ENCODE measurements around the gene CCNJL. TPM values are rescaled to one million over a fixed set of nuclear protein-coding genes. Genes with fewer than 3 reads are reported as not detected.

The CCNJL gene
- total RNA-seq, 2 experiments from 2014 or later = not detected

GRCh38 chr5:160268121-160268520 lies 44.2 kb downstream of the CCNJL start:
- CTCF ChIA-PET (ENCODE audit: unreplicated experiment) = no interaction called here
- no TSS peak for BruUV-seq (replicated peaks)

GRCh38 chr5:160266752-160267345 lies 45.5 kb downstream of the CCNJL start:
- intact Hi-C loops (cut with micrococcal nuclease; ENCODE audit: unreplicated experiment) = no loop called here
- ChIA-PET CTCF (ENCODE audit: unreplicated experiment) (no interaction called here), POLR2A (no interaction called here)
- no peaks in the 10 kb centered on the region for H3K36me3 ChIP-seq (ENCODE audit: insufficient read depth, low read length)
- H3K4me2 ChIP-seq (ENCODE audit: low read length) = no peak overlapping the region
- H3K4me1 ChIP-seq (ENCODE audit: insufficient read depth, low read length, poor library complexity, severe bottlenecking) = peaks cover 22% of the 10 kb centered on the region
- DNase-seq (ENCODE audit: low spot score) = no peak
- BruUV-seq (replicated peaks) = no TSS peak
- no peak overlapping the region for H2AFZ ChIP-seq (ENCODE audit: low read length)
- H3K4me3 ChIP-seq (ENCODE audit: low read depth, low read length, poor library complexity, severe bottlenecking) = no peak overlapping the region
- no peaks in the 10 kb centered on the region for H3K79me2 ChIP-seq (ENCODE audit: insufficient read depth, low read depth, low read length)
- H3K27ac ChIP-seq (ENCODE audit: low read depth, low read length, poor library complexity, severe bottlenecking) = no peak overlapping the region
- no peaks in the 10 kb centered on the region for H3K9me2 ChIP-seq (ENCODE audit: insufficient read depth, low read length)
- TF ChIP-seq EZH2phosphoT487 (IDR thresholded peaks at IDR 0.05; ENCODE audit: borderline replicate concordance, low read depth, low read length) (no peak), CTCF (conservative IDR thresholded peaks at IDR 0.05; ENCODE audit: low read length) (no peak)
- no peaks in the 10 kb centered on the region for H3K9me3 ChIP-seq (ENCODE audit: low read length)
- no peaks in the 10 kb centered on the region for H4K20me1 ChIP-seq (ENCODE audit: insufficient read depth, low read length)

More at GRCh38 chr5:160268121-160268520, 44.2 kb downstream of the CCNJL start:
- Histone ChIP-seq H3K27ac (ENCODE audit: low read depth, low read length, poor library complexity, severe bottlenecking) (no peak overlapping the region), H3K36me3 (ENCODE audit: insufficient read depth, low read length) (no peaks in the 10 kb centered on the region), H3K4me2 (ENCODE audit: low read length) (no peak overlapping the region), H3K4me1 (ENCODE audit: insufficient read depth, low read length, poor library complexity, severe bottlenecking) (peaks cover 15% of the 10 kb centered on the region), H3K9me2 (ENCODE audit: insufficient read depth, low read length) (no peaks in the 10 kb centered on the region), H3K9me3 (ENCODE audit: low read length) (no peaks in the 10 kb centered on the region), H2AFZ (ENCODE audit: low read length) (no peak overlapping the region), H3K4me3 (ENCODE audit: low read depth, low read length, poor library complexity, severe bottlenecking) (no peak overlapping the region), H4K20me1 (ENCODE audit: insufficient read depth, low read length) (no peaks in the 10 kb centered on the region), H3K79me2 (ENCODE audit: insufficient read depth, low read depth, low read length) (no peaks in the 10 kb centered on the region)
- intact Hi-C loops (cut with micrococcal nuclease; ENCODE audit: unreplicated experiment) = no loop called here
- no peak for DNase-seq (ENCODE audit: low spot score)
- POLR2A ChIA-PET = interaction anchor here (0.6 kb wide), 1 partner anchor 164 kb away, joined by 3 read pairs; no protein-coding TSS in a partner anchor
- TF ChIP-seq CTCF (conservative IDR thresholded peaks at IDR 0.05; ENCODE audit: low read length) (no peak), EZH2phosphoT487 (IDR thresholded peaks at IDR 0.05; ENCODE audit: borderline replicate concordance, low read depth, low read length) (no peak)

- Histone ChIP-seq H4K20me1 (ENCODE audit: insufficient read depth, low read length) (no peaks in the 10 kb centered on the region), H3K9me2 (ENCODE audit: insufficient read depth, low read length) (no peaks in the 10 kb centered on the region), H3K4me2 (ENCODE audit: low read length) (no peak overlapping the region), H3K79me2 (ENCODE audit: insufficient read depth, low read depth, low read length) (no peaks in the 10 kb centered on the region), H3K36me3 (ENCODE audit: insufficient read depth, low read length) (no peaks in the 10 kb centered on the region), H3K9me3 (ENCODE audit: low read length) (no peaks in the 10 kb centered on the region), H3K4me1 (ENCODE audit: insufficient read depth, low read length, poor library complexity, severe bottlenecking) (peaks cover 17% of the 10 kb centered on the region), H3K4me3 (ENCODE audit: low read depth, low read length, poor library complexity, severe bottlenecking) (no peak overlapping the region), H2AFZ (ENCODE audit: low read length) (no peak overlapping the region), H3K27ac (ENCODE audit: low read depth, low read length, poor library complexity, severe bottlenecking) (no peak overlapping the region)
- POLR2A ChIA-PET = interaction anchor here (0.6 to 0.7 kb wide), 6 partner anchors 9 to 813 kb away, joined by 3 to 5 read pairs (median 3); no protein-coding TSS in a partner anchor
- TF ChIP-seq EZH2phosphoT487 (IDR thresholded peaks at IDR 0.05; ENCODE audit: borderline replicate concordance, low read depth, low read length) = no peak
- no peak for TF ChIP-seq CTCF (conservative IDR thresholded peaks at IDR 0.05; ENCODE audit: low read length)
- CTCF ChIA-PET (ENCODE audit: unreplicated experiment) = no interaction called here
- intact Hi-C loops (cut with micrococcal nuclease; ENCODE audit: unreplicated experiment) = no loop called here
- no TSS peak for BruUV-seq (replicated peaks)
- DNase-seq (ENCODE audit: low spot score) = no peak
Observed at GRCh38 chr5:160266044-160266443, 46.3 kb downstream of the CCNJL start.

Data from OCI-LY7 (cell line).